ENCODE measurements around the gene FBLN5.
"Not testable (repeated sequence)": the region's sequence is repeated elsewhere in the genome, so short reads cannot be mapped to it uniquely, and the experiment has no call there.

The FBLN5 gene

DNA sequence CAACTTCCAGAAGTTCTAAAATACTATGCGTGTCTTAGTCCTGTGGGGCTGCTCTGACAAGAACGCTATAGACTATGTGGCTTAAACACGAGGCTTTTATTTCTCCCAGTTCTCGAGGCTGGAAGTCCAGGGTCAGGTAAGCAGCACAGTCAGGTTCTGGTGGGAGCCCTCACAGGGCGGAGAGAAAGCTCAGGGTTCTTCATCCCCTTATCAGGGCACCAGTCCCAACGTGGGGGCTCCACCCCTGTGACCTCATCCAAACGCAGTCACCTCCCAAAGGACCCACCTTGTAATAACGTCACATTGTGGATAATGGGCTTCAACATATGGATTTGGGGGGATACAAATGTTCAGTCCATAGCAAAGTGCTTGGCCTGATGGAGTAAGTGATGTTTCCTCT lies 43.0 kb downstream of the FBLN5 start:
- DNase-seq = no peak

DNA sequence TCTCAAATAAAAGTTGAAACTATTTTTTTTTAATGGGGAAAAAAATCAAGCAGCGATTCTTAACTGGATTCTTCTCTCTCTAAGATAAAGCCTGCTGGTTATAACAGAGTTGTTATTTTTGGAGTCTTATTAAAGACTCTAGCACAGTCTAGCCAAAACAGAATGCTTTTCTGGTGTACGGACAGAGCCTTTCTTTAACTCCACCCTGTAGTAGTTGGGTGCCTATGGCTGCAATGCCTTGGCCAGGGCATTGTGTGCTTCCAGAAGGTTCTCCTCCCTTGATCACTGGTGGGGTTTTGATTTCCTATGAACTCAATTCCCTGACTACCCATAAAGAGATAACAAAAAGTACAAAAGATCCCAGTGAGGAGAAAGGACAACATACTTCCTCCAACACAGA lies 44.4 kb downstream of the FBLN5 start:
- no peak for DNase-seq

DNA sequence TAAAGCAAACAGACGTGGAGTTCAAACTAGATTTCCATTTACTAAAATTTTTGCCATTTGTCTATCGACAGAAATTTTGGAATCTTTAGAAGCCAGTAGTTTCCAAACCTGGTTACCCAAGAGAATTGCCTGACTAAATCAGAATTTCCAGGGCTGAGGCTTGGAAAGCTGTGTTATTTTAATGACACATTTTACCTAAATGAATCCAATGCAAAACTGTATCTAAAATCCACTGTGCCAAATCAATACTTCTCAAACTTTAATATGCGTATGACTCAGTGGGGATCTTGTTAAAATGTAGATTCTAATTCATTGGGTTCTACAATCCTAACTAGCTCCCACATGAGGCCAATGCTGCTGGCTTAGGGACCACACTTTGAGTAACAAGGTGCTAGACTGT lies 45.2 kb downstream of the FBLN5 start:
- DNase-seq = no peak

- DNase-seq = no peak
Measured at GRCh38 chr14:91901449-91902226, 45.9 kb downstream of the FBLN5 start.

- no peak for DNase-seq
Measured at GRCh38 chr14:91899806-91900205, 47.7 kb downstream of the FBLN5 start.

DNA sequence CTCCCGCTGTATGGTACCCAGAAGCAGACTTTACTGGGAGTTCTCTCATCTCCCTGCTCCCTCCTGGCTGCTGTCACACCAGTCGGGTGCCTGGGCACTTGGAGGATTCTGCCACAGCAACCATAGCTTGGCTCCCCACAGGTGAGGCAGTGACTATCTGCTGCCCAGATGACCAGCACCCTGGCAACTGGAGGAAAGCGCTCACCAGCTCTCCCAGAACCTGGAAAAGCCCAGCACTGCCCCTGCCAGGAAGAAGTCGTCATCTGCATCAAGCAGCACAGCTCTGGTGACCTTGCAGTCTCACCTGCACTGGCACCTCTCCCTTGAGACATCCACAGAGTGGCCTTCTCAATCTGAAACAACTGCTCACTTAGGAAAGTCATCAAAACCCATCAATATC lies 48.3 kb downstream of the FBLN5 start:
- no peak for DNase-seq

GRCh38 chr14:91898372-91898771 lies 49.1 kb downstream of the FBLN5 start:
- DNase-seq = no peak

- not testable (repeated sequence) for DNase-seq
Measured at GRCh38 chr14:91897716-91898115, 49.8 kb downstream of the FBLN5 start.

DNA sequence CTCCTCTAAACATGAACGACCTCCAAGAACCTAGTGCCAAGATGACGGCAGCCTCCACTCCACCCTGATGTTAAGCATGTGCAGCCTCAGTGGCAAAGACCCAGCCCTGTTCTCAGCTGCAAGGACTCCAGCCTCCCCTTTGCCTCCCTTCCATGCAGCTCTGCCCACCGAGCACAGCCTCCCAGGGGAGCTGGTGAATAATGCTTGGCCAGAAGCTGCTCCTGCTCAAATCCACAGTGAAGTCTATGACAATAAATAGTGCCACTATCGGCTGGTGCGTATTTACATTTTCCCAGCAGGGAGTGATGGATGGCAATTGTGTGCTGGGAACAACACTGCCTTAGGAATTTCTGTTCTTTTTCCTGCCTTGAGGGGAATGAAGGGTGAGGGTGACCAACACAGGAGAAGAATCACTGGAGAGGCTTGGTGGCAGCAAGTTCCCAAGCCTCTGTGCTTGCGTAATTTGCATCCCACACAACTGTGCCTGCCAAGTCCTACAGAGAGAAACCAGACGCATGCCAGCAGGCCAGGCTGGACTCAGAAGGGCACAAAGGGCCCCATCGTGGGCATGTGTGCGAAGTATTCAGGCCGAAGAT lies 50.3 kb downstream of the FBLN5 start:
- DNase-seq = no peak

DNA sequence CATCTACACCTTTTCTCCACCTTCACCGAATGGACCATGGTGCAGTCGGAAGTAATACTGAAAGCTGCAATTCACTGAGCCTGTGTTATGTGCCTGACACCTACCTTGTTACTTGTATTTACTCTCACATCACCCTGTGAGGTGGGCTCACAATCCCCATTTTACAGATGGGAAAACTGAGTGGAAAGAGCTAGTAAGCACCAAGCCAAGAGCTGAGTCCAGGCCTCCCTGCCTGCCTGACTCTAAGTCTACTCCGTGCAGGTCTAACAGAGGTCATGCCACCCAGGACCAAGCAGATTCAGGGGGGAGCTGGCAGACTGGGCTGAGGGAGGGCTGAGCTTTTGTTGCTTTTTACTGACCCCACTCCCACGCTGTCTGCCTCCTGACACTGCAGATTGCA lies 51.1 kb downstream of the FBLN5 start:
- no peak for DNase-seq

DNA sequence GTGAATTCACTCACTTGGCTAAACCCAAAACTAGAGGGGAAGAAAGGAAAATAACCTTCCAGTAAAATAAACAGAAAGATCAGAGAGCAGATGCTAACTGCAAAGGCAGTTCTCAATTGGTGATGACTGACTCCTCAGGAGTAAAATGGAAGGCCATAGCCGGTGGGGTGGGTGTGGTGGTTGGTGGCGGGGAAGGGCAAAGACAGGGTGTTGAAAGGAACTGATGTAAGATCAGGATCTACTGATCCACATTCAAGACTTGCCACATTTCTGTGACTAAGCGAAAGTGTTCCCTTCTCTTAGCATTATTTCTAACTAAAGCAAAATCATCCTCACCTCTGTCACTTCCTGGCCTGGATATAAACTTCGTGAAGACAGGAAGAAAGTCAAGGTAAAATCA lies 53.8 kb downstream of the FBLN5 start:
- DNase-seq = no peak

DNA sequence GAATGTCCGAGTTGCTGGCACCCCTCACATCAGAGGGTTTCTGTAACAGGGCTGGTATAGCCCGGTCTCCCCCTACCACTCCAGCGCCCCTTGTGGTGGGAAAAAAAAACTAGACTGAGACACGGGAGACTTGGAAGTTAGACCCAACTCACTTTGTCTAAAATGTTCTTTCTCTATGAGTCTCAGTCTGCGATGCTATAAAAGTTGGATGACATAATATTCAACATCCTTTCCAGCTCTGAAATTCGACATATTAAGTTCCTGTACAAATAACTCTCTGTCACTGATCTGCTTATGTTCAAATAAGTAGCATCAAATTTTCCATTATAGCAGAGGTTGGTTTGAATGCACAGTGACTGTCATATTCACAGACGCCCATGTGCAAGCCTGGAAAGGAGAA lies 54.5 kb downstream of the FBLN5 start:
- no peak for DNase-seq

- DNase-seq = no peak
Measured at GRCh38 chr14:91891721-91892220, 55.7 kb downstream of the FBLN5 start.

DNA sequence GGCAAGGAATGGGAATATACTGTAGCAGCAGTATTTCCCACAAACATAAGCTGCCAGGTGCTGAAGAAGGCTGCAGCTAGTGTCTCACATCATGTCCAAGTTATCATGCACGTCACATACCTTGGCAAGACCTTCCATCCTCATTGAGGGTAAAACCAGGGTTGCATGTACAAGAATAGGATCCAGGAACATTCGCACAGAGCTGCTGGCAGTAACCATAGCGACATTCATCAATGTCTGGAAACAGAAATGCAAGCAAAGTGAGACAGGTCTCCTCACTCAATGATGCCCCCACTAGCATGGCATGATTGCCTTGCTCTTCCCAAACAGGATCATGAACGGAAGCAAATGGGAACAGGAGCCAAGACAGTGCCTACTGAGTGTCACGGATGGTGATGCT lies 56.4 kb downstream of the FBLN5 start:
- DNase-seq = no peak

GRCh38 chr14:91890291-91890749 lies 57.2 kb downstream of the FBLN5 start:
- DNase-seq = no peak

DNA sequence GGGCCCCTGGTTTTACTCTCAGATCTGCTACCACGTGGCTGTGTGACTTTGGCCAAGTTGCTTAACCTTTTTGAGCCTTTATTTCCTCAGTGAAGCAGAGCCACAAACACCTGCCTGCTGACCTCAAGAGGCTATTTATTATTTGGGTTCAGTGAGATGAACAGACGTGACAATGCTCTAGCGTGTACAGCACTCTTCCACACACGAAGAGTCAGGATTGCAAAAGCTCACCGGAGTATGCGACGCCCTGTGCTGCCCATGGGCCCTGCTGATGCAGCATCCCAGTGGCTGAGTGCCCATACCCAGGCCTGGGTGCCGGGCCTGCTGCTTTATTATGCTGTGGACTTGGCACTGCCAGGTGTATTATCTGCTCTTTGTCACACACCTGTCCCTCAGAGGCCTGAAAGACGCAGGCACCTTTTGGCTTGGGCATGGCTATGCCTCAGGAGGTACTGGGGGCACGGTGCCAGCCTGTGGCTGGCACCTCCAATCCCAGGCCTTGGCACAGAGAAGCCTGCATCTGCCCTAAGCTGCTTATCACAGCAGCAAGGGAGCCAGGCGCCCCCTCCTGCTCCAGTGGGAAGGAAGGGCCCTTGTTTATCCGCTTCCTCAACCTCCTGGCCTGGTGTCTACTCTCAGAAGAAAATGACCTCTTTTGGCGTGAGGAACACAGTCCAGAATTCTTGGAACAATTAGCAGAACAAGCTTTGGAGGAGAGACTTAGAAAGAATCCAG lies 57.9 kb downstream of the FBLN5 start:
- DNase-seq = no peak

- DNase-seq = no peak
Measured at GRCh38 chr14:91888641-91889476, 58.6 kb downstream of the FBLN5 start.

GRCh38 chr14:91886961-91887360 lies 60.5 kb downstream of the FBLN5 start:
- no peak for DNase-seq

DNA sequence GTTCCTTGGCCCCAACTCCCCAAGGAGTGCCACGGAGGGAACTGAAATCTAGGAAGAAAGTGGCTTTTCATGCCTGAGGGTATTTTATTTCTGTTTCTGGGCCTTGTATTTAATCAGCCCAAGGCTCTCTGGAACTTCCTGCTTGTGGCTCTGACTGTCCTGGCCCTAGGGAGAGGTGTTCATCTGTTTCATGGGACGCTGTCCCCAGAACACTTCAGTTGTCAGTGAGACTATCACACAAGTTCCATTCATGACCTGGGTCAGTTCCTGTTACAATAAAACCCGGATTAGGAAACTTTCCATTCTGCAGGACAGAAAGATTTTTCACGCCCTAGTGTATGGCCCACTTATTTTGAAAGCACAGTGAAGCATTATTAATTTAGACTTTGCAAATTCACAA lies 61.7 kb downstream of the FBLN5 start:
- DNase-seq = no peak

- no peak for DNase-seq
Measured at GRCh38 chr14:91885113-91885712, 62.3 kb downstream of the FBLN5 start.

GRCh38 chr14:91884664-91885063 lies 62.8 kb downstream of the FBLN5 start:
- no peak for DNase-seq

- DNase-seq = no peak
Measured at GRCh38 chr14:91883753-91884152, 63.7 kb downstream of the FBLN5 start.

GRCh38 chr14:91882776-91883175 lies 64.7 kb downstream of the FBLN5 start:
- DNase-seq = no peak
